Keratinocyte (primary cell): ENCODE measurements around the gene PLEKHG4.

Source experiments
- CTCF ChIP-seq, 3 experiments: IDR thresholded peaks in 1 of 3; conservative IDR thresholded peaks in 1 of 3; optimal IDR thresholded peaks in 1 of 3; 2 replicates in 2 of 3; 3 replicates in 1 of 3; pipeline versions ENCODE3 to v1.5.1; 2011; ENCODE audit warnings: low read length in 3 of 3, mild to moderate bottlenecking in 3 of 3, moderate library complexity in 2 of 3, control low read depth in 1 of 3, inconsistent platforms in 1 of 3; ENCODE audit not compliant: insufficient read depth in 2 of 3; ENCODE audit errors: extremely low read depth in 1 of 3
- EZH2 ChIP-seq: IDR thresholded peaks from one replicate; pipeline ENCODE4 v1.6.1; 2012; ENCODE audit warnings: inconsistent platforms, mild to moderate bottlenecking, low read length, moderate library complexity

- TF ChIP-seq CTCF (optimal IDR thresholded peaks at IDR 0.05 in 1 of 3, IDR thresholded peaks at IDR 0.05 in 1 of 3, conservative IDR thresholded peaks at IDR 0.05 in 1 of 3; ENCODE audit: extremely low read depth in 1 of 3, insufficient read depth in 2 of 3, low read length in 3 of 3) (no peak), EZH2 (no peak)
Measured at GRCh38 chr16:67277999-67278772, 1.1 kb upstream of the PLEKHG4 start.
